Natural killer cell (primary cell): ENCODE results near the gene SPRY4. TPM values are rescaled to one million over a fixed set of nuclear protein-coding genes. Genes with fewer than 3 reads are reported as not detected.

Experiments used
- ATAC-seq, 3 donors: fragments of 150-1000 bp in 2 of 3; fragments of 200-7000 bp in 1 of 3; cut with Tn5 transposase; 1 replicate in 1 of 3; 2 replicates in 2 of 3; pipeline ENCODE4 v1.10.0; 2021; ENCODE audit warnings: mild to moderate bottlenecking in 2 of 3, moderate library complexity in 2 of 3
- DNase-seq, 2 donors: peaks; one replicate each; pipeline versions ENCODE4 v3.0.0 to v3.0.0-alpha.2; 2013 to 2021; ENCODE audit warnings: mixed read lengths in 1 of 2
- H3K27ac ChIP-seq: one replicate; pipeline ENCODE4 v1.5.1; 2013; ENCODE audit warnings: mild to moderate bottlenecking, low read length
- H3K27me3 ChIP-seq: one replicate; pipeline ENCODE4 v1.6.1; 2013; ENCODE audit warnings: low read length; ENCODE audit not compliant: control insufficient read depth, insufficient read depth
- H3K36me3 ChIP-seq: one replicate; pipeline ENCODE4 v1.6.1; 2013; ENCODE audit warnings: low read length; ENCODE audit not compliant: control insufficient read depth, insufficient read depth
- H3K4me1 ChIP-seq: one replicate; pipeline ENCODE4 v1.6.1; 2013; ENCODE audit warnings: low read length; ENCODE audit not compliant: control insufficient read depth, insufficient read depth
- H3K4me3 ChIP-seq: one replicate; pipeline ENCODE4 v1.5.1; 2013; ENCODE audit warnings: low read length
- H3K9me3 ChIP-seq: one replicate; pipeline ENCODE4 v1.6.1; 2013; ENCODE audit warnings: low read length; ENCODE audit not compliant: control insufficient read depth, insufficient read depth
- H3K27ac Mint-ChIP-seq, 2 donors: one replicate each; pipeline ENCODE4 v1.8.0; 2022; ENCODE audit warnings: mild to moderate bottlenecking in 2 of 2, mixed read lengths in 2 of 2, moderate library complexity in 1 of 2
- H3K27me3 Mint-ChIP-seq, 2 donors: one replicate each; pipeline ENCODE4 v1.8.0; 2022; ENCODE audit warnings: low read depth in 2 of 2, mixed read lengths in 2 of 2
- H3K36me3 Mint-ChIP-seq: one replicate; pipeline ENCODE4 v1.8.0; 2022; ENCODE audit warnings: mixed read lengths
- H3K4me1 Mint-ChIP-seq, 2 donors: one replicate each; pipeline ENCODE4 v1.8.0; 2022; ENCODE audit warnings: mixed read lengths in 2 of 2
- H3K4me3 Mint-ChIP-seq: one replicate; pipeline ENCODE4 v1.8.0; 2022; ENCODE audit warnings: mild to moderate bottlenecking, moderate library complexity, mixed read lengths
- H3K9me3 Mint-ChIP-seq, 2 donors: one replicate each; pipeline ENCODE4 v1.8.0; 2022; ENCODE audit warnings: mixed read lengths in 2 of 2
- CTCF ChIP-seq: fragments of 200-600 bp; IDR thresholded peaks from one replicate; pipeline ENCODE4 v1.8.0; 2022; ENCODE audit warnings: antibody characterized with exemption
- WGBS: methylation state at CpG from one replicate; pipeline ENCODE4 v1.1.7; 2013; ENCODE audit warnings: missing lambda C conversion rate; ENCODE audit not compliant: insufficient coverage; 5-methylcytosine and 5-hydroxymethylcytosine counted together
- intact Hi-C: fragments of 100-400 bp; cut with micrococcal nuclease; formaldehyde crosslinking; loops from one replicate; pipeline ENCODE4 v1.14.2; 2022
- total RNA-seq, 4 donors: library from RNA; stranded (reverse); fragments of 120-200 nt in 1 of 4; gene quantifications; one replicate each; pipeline versions ENCODE4 v1.2.3 to v1.2.4, GENCODE V29; 2013 to 2022

SPRY4 gene
- total RNA-seq, 3 donors from 2014 or later (not counting 1 experiment from before 2014, with no cell fraction given), result 0.20 to 1.3 (median 0.40) TPM

GRCh38 chr5:142310803-142311202 lies 14.0 kb downstream of the SPRY4 start:
- no peaks in the 10 kb centered on the region for H3K9me3 Mint-ChIP-seq
- TF ChIP-seq CTCF, result no peak
- Histone ChIP-seq H3K36me3 (no peaks in the 10 kb centered on the region), H3K27me3 (no peaks in the 10 kb centered on the region), H3K4me1 (peaks cover 1% of the 10 kb centered on the region), H3K9me3 (no peaks in the 10 kb centered on the region), H3K27ac (no peak overlapping the region), H3K4me3 (no peak overlapping the region)
- DNase-seq (no peak), ATAC-seq (no peak)
- H3K27me3 Mint-ChIP-seq, result no peaks in the 10 kb centered on the region
- no peak overlapping the region for H3K4me3 Mint-ChIP-seq
- no peaks in the 10 kb centered on the region for H3K36me3 Mint-ChIP-seq
- H3K4me1 Mint-ChIP-seq, result peaks cover 0 to under 1% of the 10 kb centered on the region in 2 donors
- no peak overlapping the region for H3K27ac Mint-ChIP-seq
- intact Hi-C loops, result no loop called here
- WGBS, result 90% methylated on average over 9 of the region's 9 CpGs

GRCh38 chr5:142309747-142310318 lies 15.0 kb downstream of the SPRY4 start:
- DNase-seq (no peak), ATAC-seq (no peak)
- H3K36me3 Mint-ChIP-seq, result no peaks in the 10 kb centered on the region
- Histone ChIP-seq H3K4me3 (no peak overlapping the region), H3K27ac (no peak overlapping the region), H3K9me3 (no peaks in the 10 kb centered on the region), H3K27me3 (no peaks in the 10 kb centered on the region), H3K4me1 (no peaks in the 10 kb centered on the region), H3K36me3 (no peaks in the 10 kb centered on the region)
- no peaks in the 10 kb centered on the region for H3K27me3 Mint-ChIP-seq
- no peak overlapping the region for H3K27ac Mint-ChIP-seq
- H3K4me1 Mint-ChIP-seq, result no peaks in the 10 kb centered on the region
- H3K9me3 Mint-ChIP-seq, result no peaks in the 10 kb centered on the region
- WGBS, result 83% methylated on average over 11 of the region's 12 CpGs
- intact Hi-C loops, result no loop called here
- no peak for TF ChIP-seq CTCF
- H3K4me3 Mint-ChIP-seq, result no peak overlapping the region

- Histone ChIP-seq H3K27ac (no peak overlapping the region), H3K4me1 (no peaks in the 10 kb centered on the region), H3K36me3 (no peaks in the 10 kb centered on the region), H3K4me3 (no peak overlapping the region), H3K27me3 (no peaks in the 10 kb centered on the region), H3K9me3 (no peaks in the 10 kb centered on the region)
- TF ChIP-seq CTCF, result no peak
- H3K36me3 Mint-ChIP-seq, result no peaks in the 10 kb centered on the region
- no peak overlapping the region for H3K27ac Mint-ChIP-seq
- ATAC-seq, result no peak
- no peak for DNase-seq
- no peak overlapping the region for H3K4me3 Mint-ChIP-seq
- WGBS, result 90% methylated on average over 3 of the region's 3 CpGs
- H3K27me3 Mint-ChIP-seq, result no peaks in the 10 kb centered on the region
- no peaks in the 10 kb centered on the region for H3K9me3 Mint-ChIP-seq
- no peaks in the 10 kb centered on the region for H3K4me1 Mint-ChIP-seq
- intact Hi-C loops, result no loop called here
These were observed 16.5 kb downstream of the SPRY4 start for GRCh38 chr5:142308358-142308757.
